Progenitor cell of endocrine pancreas (in vitro differentiated cells): ENCODE data around the gene TCF12. TPM values are rescaled to one million over a fixed set of nuclear protein-coding genes. Genes with fewer than 3 reads are reported as not detected.

ENCODE experiments used
- DNase-seq: peaks from one replicate; pipeline ENCODE4 v3.0.0; 2021; ENCODE audit warnings: low spot score; ENCODE audit not compliant: unreplicated experiment
- H3K27ac Mint-ChIP-seq: 2 replicates; pipeline ENCODE4 v1.8.0; 2021; ENCODE audit warnings: mild to moderate bottlenecking, moderate library complexity, mixed read lengths
- H3K27me3 Mint-ChIP-seq: 2 replicates; pipeline ENCODE4 v1.8.0; 2021; ENCODE audit warnings: mixed read lengths
- H3K36me3 Mint-ChIP-seq: 2 replicates; pipeline ENCODE4 v1.8.0; 2022; ENCODE audit warnings: mixed read lengths; ENCODE audit not compliant: insufficient read depth
- H3K4me1 Mint-ChIP-seq: 2 replicates; pipeline ENCODE4 v1.8.0; 2021; ENCODE audit warnings: low read depth, mixed read lengths
- H3K4me3 Mint-ChIP-seq: 2 replicates; pipeline ENCODE4 v1.8.0; 2021; ENCODE audit warnings: low read depth, mild to moderate bottlenecking, moderate library complexity, mixed read lengths
- H3K9me3 Mint-ChIP-seq: 2 replicates; pipeline ENCODE4 v1.8.0; 2021; ENCODE audit warnings: low read depth, mixed read lengths
- long read RNA-seq: library from polyadenylated mRNA; unstranded; transcript quantifications from one replicate; pipeline ENCODE4 v2.0.0, GENCODE V29; 2020
- total RNA-seq: library from RNA; stranded (reverse); gene quantifications from 2 replicates; pipeline ENCODE4 v1.2.1, GENCODE V29; 2021
- TF ChIP-seq, protein P1 (sequence below): fragments of 200-600 bp; sonication (generic); IDR thresholded peaks from one replicate; pipeline ENCODE4 v1.5.0; 2021; ENCODE audit warnings: antibody characterized with exemption, mild to moderate bottlenecking; ENCODE audit not compliant: unreplicated experiment

TCF12 gene
- 164 and 167 TPM in 2 replicates for total RNA-seq
- long read RNA-seq, full-length matches to known transcripts: 20 of 350 reads
- long read RNA-seq, partial matches to known transcripts: 270 of 350 reads
- long read RNA-seq, other reads (novel, unspliced or antisense): 60 of 350 reads

DNA sequence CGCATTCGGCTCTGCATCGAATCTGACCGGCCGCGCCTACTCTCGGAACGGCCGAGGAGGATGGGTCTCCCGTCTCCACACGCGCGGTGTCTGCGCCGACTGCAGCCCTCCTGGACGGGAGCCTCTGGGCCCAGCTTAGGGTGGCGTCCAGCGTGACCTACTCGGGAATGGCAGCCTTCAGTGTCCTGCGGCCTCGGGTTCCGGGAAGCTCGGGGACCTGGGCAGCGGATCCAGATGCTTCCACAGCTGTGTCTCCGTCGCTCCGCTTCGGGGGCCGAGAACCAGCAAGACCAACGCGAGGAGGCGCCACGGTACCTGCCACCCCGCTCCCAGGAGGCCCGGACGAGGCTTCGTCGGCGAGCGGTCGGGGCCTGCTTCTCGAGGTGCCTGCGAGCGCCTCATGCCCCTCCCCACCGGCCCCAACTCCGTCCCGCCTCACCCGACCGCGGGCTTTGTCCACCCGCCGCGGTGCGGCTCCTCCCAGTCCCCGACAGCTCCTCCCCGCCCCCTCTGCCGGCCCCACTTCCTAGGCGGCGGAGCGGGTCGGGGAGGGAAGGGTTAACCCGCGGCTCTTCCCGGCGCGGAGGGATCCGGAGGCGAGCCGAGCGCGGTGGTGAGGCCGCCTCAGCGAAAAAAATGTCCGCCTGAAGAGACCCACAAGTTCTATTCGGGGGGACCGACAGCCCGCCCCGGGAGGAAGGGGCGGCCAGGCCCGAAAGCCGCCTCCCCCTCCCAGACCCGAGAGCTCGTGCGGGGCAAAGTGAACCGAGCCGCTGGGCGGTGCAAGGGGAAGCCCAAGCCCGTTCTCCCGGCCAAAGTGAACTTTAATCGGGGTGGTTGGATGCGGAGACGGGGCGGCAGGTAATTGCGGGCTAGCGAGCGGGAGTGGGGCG lies at the start of gene TCF12:
Gene TCF12, plus strand, starts transcription at position 599 of the 893 bp plus-strand sequence. CDS start 1,270 bp downstream, outside the sequence.
- H3K27me3 Mint-ChIP-seq: no peaks in the 10 kb centered on the region
- H3K27ac Mint-ChIP-seq: peak within 1 kb of the TSS; percentile 95
- peaks cover 28% of the 10 kb centered on the region for H3K4me1 Mint-ChIP-seq
- peak; percentile 98 for DNase-seq
- H3K4me3 Mint-ChIP-seq: peak within 1 kb of the TSS; percentile 91
- H3K9me3 Mint-ChIP-seq: peaks cover 5% of the 10 kb centered on the region
- H3K36me3 Mint-ChIP-seq: peaks cover 24% of the 10 kb centered on the region
- TF ChIP-seq, protein P1, sequence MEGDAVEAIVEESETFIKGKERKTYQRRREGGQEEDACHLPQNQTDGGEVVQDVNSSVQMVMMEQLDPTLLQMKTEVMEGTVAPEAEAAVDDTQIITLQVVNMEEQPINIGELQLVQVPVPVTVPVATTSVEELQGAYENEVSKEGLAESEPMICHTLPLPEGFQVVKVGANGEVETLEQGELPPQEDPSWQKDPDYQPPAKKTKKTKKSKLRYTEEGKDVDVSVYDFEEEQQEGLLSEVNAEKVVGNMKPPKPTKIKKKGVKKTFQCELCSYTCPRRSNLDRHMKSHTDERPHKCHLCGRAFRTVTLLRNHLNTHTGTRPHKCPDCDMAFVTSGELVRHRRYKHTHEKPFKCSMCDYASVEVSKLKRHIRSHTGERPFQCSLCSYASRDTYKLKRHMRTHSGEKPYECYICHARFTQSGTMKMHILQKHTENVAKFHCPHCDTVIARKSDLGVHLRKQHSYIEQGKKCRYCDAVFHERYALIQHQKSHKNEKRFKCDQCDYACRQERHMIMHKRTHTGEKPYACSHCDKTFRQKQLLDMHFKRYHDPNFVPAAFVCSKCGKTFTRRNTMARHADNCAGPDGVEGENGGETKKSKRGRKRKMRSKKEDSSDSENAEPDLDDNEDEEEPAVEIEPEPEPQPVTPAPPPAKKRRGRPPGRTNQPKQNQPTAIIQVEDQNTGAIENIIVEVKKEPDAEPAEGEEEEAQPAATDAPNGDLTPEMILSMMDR: peak; percentile 34

DNA sequence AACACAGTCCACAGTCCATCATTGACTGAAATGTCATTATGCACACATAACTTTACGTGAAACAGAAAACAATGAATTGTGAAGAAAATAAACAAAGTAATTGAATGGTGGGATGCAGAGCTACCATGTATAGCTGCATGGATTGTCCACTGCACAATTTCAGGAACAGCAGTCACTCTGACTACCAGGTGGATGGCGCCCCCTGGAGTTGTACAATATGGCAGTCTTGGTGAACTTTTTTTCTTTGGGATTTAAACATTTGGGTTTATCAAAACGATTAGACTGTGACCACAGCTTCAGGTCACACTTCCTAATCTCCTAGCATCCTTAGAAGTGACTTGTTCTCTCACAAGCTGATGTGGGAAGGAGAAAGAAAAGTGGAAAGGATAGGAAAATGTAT lies 48.9 kb upstream of the TCF12 start:
- Mint-ChIP-seq H3K9me3 (no peaks in the 10 kb centered on the region), H3K27ac (no peak overlapping the region), H3K27me3 (no peaks in the 10 kb centered on the region), H3K36me3 (no peaks in the 10 kb centered on the region), H3K4me1 (peaks cover 16% of the 10 kb centered on the region), H3K4me3 (no peak overlapping the region)
- no peak for DNase-seq
- TF ChIP-seq, protein P1: peak; percentile 50

DNA sequence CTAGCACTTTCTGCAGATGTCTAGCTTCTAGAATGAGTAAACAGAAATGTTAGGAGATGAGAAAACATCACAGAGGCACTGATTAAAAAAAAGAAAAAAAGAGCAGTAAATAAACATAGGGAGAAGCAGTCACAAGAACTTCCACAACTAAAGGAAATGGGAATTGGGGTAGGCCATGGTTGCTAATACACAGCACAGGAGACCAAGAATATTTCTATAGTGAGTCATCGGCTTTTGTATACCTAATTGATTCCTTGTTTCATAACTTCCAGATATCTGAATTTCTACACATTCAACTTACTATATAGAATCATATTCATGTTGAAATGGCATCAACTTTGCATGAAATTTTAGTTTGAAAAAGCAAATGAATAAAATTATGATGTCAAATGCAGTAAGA lies 47.3 kb upstream of the TCF12 start:
- Mint-ChIP-seq H3K4me1 (peaks cover 16% of the 10 kb centered on the region), H3K9me3 (no peaks in the 10 kb centered on the region), H3K27ac (peak overlapping the region; percentile 69), H3K36me3 (no peaks in the 10 kb centered on the region), H3K4me3 (no peak overlapping the region), H3K27me3 (no peaks in the 10 kb centered on the region)
- DNase-seq: no peak
- TF ChIP-seq, protein P1: no peak

DNA sequence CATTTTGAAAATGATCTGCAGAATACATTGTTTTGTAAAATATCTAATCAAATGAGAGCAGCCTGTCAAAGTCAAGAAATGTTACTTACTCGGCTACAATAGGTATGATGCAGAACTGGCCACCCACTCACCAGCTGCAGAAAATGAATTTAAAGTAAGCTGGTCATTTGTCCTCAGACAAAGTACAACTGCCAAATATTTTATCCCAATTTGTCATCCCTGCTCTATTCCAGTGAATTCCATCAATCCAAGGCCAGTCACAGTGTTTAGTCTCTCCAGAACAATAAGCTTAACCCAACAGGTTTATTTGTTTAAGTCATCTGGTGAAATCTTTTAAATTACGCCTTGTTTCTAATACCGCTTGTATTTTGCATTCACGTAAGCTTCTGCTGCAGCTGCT lies 46.6 kb upstream of the TCF12 start:
- TF ChIP-seq, protein P1: no peak
- H3K27me3 Mint-ChIP-seq: no peaks in the 10 kb centered on the region
- H3K4me3 Mint-ChIP-seq: no peak overlapping the region
- H3K4me1 Mint-ChIP-seq: peaks cover 16% of the 10 kb centered on the region
- no peaks in the 10 kb centered on the region for H3K36me3 Mint-ChIP-seq
- peak overlapping the region; percentile 8 for H3K27ac Mint-ChIP-seq
- DNase-seq: no peak
- H3K9me3 Mint-ChIP-seq: no peaks in the 10 kb centered on the region

DNA sequence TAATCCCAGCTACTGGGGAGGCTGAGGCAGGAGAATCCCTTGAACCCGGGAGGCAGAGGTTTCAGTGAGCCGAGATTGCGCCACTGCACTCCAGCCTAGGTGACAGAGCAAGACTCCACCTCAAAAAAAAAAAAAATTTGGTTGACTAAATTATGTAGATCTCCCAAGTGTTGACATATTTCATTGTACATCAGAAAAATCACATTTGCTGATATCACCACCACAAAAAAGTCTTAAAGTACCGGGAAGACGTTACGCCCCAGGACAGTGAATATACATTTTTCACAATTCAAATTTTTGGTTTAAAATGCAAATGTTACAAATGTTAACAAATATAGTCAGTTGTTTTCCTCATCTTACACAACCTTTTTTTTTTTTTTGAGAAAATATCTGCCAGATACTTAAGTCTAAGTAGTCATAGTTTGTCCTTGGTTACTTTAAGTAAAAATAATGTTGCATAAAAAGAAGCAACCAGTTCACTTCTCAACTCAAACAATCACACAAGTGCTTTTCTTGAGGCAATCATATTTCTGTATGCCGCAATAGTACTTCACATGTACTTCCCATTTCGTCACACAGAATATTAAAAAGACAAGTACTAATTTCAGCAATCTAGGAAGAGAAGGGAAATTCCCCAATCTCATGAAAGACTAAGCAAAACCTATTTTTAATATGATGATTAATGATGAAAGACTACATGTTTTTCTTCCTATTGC lies 41.0 kb upstream of the TCF12 start:
- no peaks in the 10 kb centered on the region for H3K9me3 Mint-ChIP-seq
- peaks cover 3% of the 10 kb centered on the region for H3K4me1 Mint-ChIP-seq

More for the DNA sequence above, 41.0 kb upstream of the TCF12 start:
- H3K4me3 Mint-ChIP-seq: no peak overlapping the region
- no peaks in the 10 kb centered on the region for H3K36me3 Mint-ChIP-seq
- H3K27ac Mint-ChIP-seq: no peak overlapping the region
- TF ChIP-seq, protein P1: no peak
- no peaks in the 10 kb centered on the region for H3K27me3 Mint-ChIP-seq
- DNase-seq: no peak
